H9 (cell line): ENCODE results near the gene RB1. TPM values are rescaled to one million over a fixed set of nuclear protein-coding genes. Genes with fewer than 3 reads are reported as not detected.

Experiments used
- DNase-seq: peaks from one replicate; pipeline ENCODE4 v3.0.0-alpha.2; 2017
- H2AFZ ChIP-seq: one replicate; pipeline ENCODE4 v1.6.1; 2013; ENCODE audit warnings: mild to moderate bottlenecking, low read length, control low read depth, moderate library complexity
- H2AK5ac ChIP-seq: 2 replicates; pipeline ENCODE4 v1.6.1; 2013; ENCODE audit warnings: low read length, control low read depth, mixed read lengths; ENCODE audit not compliant: insufficient read length
- H2BK120ac ChIP-seq: one replicate; pipeline ENCODE4 v1.6.1; 2013; ENCODE audit warnings: low read depth, mild to moderate bottlenecking, low read length, control low read depth, inconsistent platforms; ENCODE audit not compliant: poor library complexity, severe bottlenecking
- H2BK12ac ChIP-seq: 2 replicates; pipeline ENCODE4 v1.6.1; 2013; ENCODE audit warnings: low read length, control low read depth, mixed read lengths, low read depth; ENCODE audit not compliant: insufficient read length
- H2BK15ac ChIP-seq: 2 replicates; pipeline ENCODE4 v1.6.1; 2013; ENCODE audit warnings: low read depth, low read length, control low read depth
- H2BK20ac ChIP-seq: one replicate; pipeline ENCODE4 v1.6.1; 2013; ENCODE audit warnings: low read depth, mild to moderate bottlenecking, low read length, control low read depth, inconsistent platforms; ENCODE audit not compliant: poor library complexity, severe bottlenecking
- H2BK5ac ChIP-seq: 2 replicates; pipeline ENCODE4 v1.6.1; 2013; ENCODE audit warnings: low read length, control low read depth, mixed read lengths; ENCODE audit not compliant: insufficient read length
- H3K14ac ChIP-seq: 2 replicates; pipeline ENCODE4 v1.6.1; 2013; ENCODE audit warnings: low read length, control low read depth; ENCODE audit not compliant: insufficient read depth
- H3K18ac ChIP-seq: 2 replicates; pipeline ENCODE4 v1.6.1; 2013; ENCODE audit warnings: low read depth, mild to moderate bottlenecking, mixed read lengths, low read length, control low read depth; ENCODE audit not compliant: insufficient read length
- H3K23ac ChIP-seq: 2 replicates; pipeline ENCODE4 v1.6.1; 2013; ENCODE audit warnings: low read length, control low read depth, mixed read lengths, low read depth; ENCODE audit not compliant: insufficient read length
- H3K23me2 ChIP-seq: 2 replicates; pipeline ENCODE4 v1.6.1; 2013; ENCODE audit warnings: low read depth, mild to moderate bottlenecking, mixed read lengths, low read length, control low read depth; ENCODE audit not compliant: insufficient read length, poor library complexity, severe bottlenecking
- H3K27ac ChIP-seq: 2 replicates; pipeline ENCODE4 v1.5.1; 2013; ENCODE audit warnings: low read length, control low read depth, mixed read lengths, low read depth; ENCODE audit not compliant: insufficient read length
- H3K27me3 ChIP-seq: 2 replicates; pipeline ENCODE4 v1.6.1; 2013; ENCODE audit warnings: low read length, control low read depth, inconsistent platforms; ENCODE audit not compliant: insufficient read depth
- H3K4ac ChIP-seq: 2 replicates; pipeline ENCODE4 v1.6.1; 2013; ENCODE audit warnings: low read depth, mild to moderate bottlenecking, control low read depth, inconsistent platforms, low read length, moderate library complexity
- H3K4me1 ChIP-seq: 2 replicates; pipeline ENCODE4 v1.6.1; 2013; ENCODE audit warnings: low read length, control low read depth, inconsistent platforms; ENCODE audit not compliant: insufficient read depth
- H3K4me2 ChIP-seq: 2 replicates; pipeline ENCODE4 v1.6.1; 2013; ENCODE audit warnings: low read length, control low read depth, mixed read lengths; ENCODE audit not compliant: insufficient read length, insufficient read depth
- H3K56ac ChIP-seq: 2 replicates; pipeline ENCODE4 v1.6.1; 2013; ENCODE audit warnings: low read depth, mild to moderate bottlenecking, mixed read lengths, low read length, control low read depth; ENCODE audit not compliant: insufficient read length
- H3K79me1 ChIP-seq: 2 replicates; pipeline ENCODE4 v1.6.1; 2013; ENCODE audit warnings: low read depth, mild to moderate bottlenecking, moderate library complexity, low read length, control low read depth, inconsistent platforms; ENCODE audit not compliant: insufficient read depth, poor library complexity, severe bottlenecking
- H3K79me2 ChIP-seq: 2 replicates; pipeline ENCODE4 v1.6.1; 2013; ENCODE audit warnings: low read length, control low read depth, inconsistent platforms; ENCODE audit not compliant: insufficient read depth
- H3K9ac ChIP-seq: 2 replicates; pipeline ENCODE4 v1.6.1; 2013; ENCODE audit warnings: low read length, control low read depth, mixed read lengths; ENCODE audit not compliant: insufficient read length; ENCODE audit errors: extremely low read depth
- H3K9me3 ChIP-seq: one replicate; pipeline ENCODE4 v1.6.1; 2013; ENCODE audit warnings: low read depth, low read length, inconsistent platforms; ENCODE audit not compliant: control insufficient read depth
- H3T11ph ChIP-seq: one replicate; pipeline ENCODE4 v1.6.1; 2013; ENCODE audit warnings: mild to moderate bottlenecking, low read length, control low read depth, inconsistent platforms
- H4K20me1 ChIP-seq: one replicate; pipeline ENCODE4 v1.6.1; 2013; ENCODE audit not compliant: control insufficient read depth, insufficient read length, insufficient read depth
- H4K5ac ChIP-seq: 2 replicates; pipeline ENCODE4 v1.6.1; 2013; ENCODE audit warnings: low read depth, mild to moderate bottlenecking, mixed read lengths, low read length, control low read depth; ENCODE audit not compliant: insufficient read length
- H4K8ac ChIP-seq: replicated peaks from 2 replicates; pipeline ENCODE4 v1.6.1; 2013; ENCODE audit warnings: low read length, control low read depth, mixed read lengths, low read depth; ENCODE audit not compliant: insufficient read length
- H4K91ac ChIP-seq: 2 replicates; pipeline ENCODE4 v1.6.1; 2013; ENCODE audit warnings: low read depth, mild to moderate bottlenecking, moderate library complexity, mixed read lengths, low read length, control low read depth; ENCODE audit not compliant: insufficient read length
- H3K27ac Mint-ChIP-seq, 3 experiments: 2 replicates in 2 of 3; 3 replicates in 1 of 3; pipeline ENCODE4 v1.8.0; 2020 to 2021; ENCODE audit warnings: mixed read lengths in 3 of 3, mild to moderate bottlenecking in 1 of 3, moderate library complexity in 1 of 3
- H3K27me3 Mint-ChIP-seq: 2 replicates; pipeline ENCODE4 v1.8.0; 2021; ENCODE audit warnings: low read depth, mild to moderate bottlenecking, moderate library complexity, mixed read lengths
- H3K36me3 Mint-ChIP-seq, 3 experiments: 2 replicates in 2 of 3; 3 replicates in 1 of 3; pipeline ENCODE4 v1.8.0; 2020 to 2021; ENCODE audit warnings: low read depth in 3 of 3, mixed read lengths in 3 of 3; ENCODE audit not compliant: insufficient read depth in 1 of 3
- H3K4me1 Mint-ChIP-seq, 2 experiments: 2 replicates each; pipeline ENCODE4 v1.8.0; 2020; ENCODE audit warnings: mixed read lengths in 2 of 2
- H3K4me3 Mint-ChIP-seq, 2 experiments: 2 replicates in 1 of 2; 3 replicates in 1 of 2; pipeline ENCODE4 v1.8.0; 2020 to 2021; ENCODE audit warnings: mild to moderate bottlenecking in 2 of 2, mixed read lengths in 2 of 2, moderate library complexity in 1 of 2
- H3K9me3 Mint-ChIP-seq, 2 experiments: 2 replicates in 1 of 2; 3 replicates in 1 of 2; pipeline ENCODE4 v1.8.0; 2020; ENCODE audit warnings: mild to moderate bottlenecking in 2 of 2, mixed read lengths in 2 of 2, moderate library complexity in 1 of 2
- WGBS: extraction: QIAGEN DNeasy Blood & Tissue Kit; methylation state at CpG from one replicate; pipeline ENCODE4 v1.1.7; 2013; ENCODE audit warnings: missing lambda C conversion rate, low lambda C conversion rate, mixed read lengths; ENCODE audit not compliant: insufficient read length; ENCODE audit errors: extremely low coverage; 5-methylcytosine and 5-hydroxymethylcytosine counted together
- total RNA-seq: library from RNA; stranded (reverse); gene quantifications from 2 replicates; pipeline ENCODE4 v1.2.1, GENCODE V29; 2021
- TF ChIP-seq, protein P1 (sequence below): fragments of 200-600 bp; sonication (generic); conservative IDR thresholded peaks from 3 replicates; pipeline ENCODE4 v1.8.0; 2021; ENCODE audit warnings: antibody characterized with exemption, mild to moderate bottlenecking

RB1 gene
- total RNA-seq, 1 experiment from 2014 or later, result 20.5 TPM

DNA sequence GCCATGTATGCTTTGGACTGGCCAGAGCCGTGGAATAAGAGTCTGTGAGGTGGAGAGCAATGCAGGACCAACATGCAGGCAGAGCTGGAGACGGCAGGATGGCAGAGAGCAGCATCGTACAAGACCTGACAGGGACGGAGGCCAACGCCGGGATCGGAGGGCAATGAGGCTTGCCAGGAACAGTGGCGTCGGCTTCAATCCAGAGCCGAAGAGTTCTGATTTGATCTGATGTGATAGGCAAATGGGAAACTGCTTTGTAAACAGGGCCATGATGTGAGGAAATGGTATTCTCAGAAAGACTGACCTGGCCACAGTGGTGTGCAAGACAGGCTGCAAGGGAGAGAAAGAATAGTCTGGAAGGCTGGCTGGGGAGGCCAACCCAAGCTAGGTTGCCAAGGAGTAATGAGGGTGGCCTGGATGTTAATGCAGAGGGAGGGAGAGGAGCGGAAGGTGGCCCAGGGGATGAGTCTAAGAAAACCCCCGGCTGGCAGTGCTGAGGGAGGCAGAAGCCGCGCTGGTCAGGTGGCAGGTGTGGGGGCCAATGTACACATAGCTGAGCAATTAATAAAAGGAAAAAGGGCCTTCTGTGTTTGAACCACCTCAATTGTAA is 202.6 kb downstream of the RB1 start:
- H3K4ac ChIP-seq, result no peak overlapping the region
- no peak overlapping the region for H3K27ac ChIP-seq
- no peaks in the 10 kb centered on the region for H4K20me1 ChIP-seq
- H3K18ac ChIP-seq, result no peak overlapping the region
- no peak overlapping the region for H4K8ac ChIP-seq
- no peak overlapping the region for H2AFZ ChIP-seq
- Mint-ChIP-seq H3K4me1 (peaks cover 12 to 14% of the 10 kb centered on the region in 2 experiments), H3K27me3 (no peaks in the 10 kb centered on the region), H3K27ac (peak overlapping the region; percentile 33 to 76 (median 49); a peak in 5 of 7 replicates), H3K9me3 (no peaks in the 10 kb centered on the region), H3K36me3 (peaks cover 0 to 6% (median 0%) of the 10 kb centered on the region in 3 experiments; a peak in 2 of 7 replicates), H3K4me3 (no peak overlapping the region)
- TF ChIP-seq, protein P1, sequence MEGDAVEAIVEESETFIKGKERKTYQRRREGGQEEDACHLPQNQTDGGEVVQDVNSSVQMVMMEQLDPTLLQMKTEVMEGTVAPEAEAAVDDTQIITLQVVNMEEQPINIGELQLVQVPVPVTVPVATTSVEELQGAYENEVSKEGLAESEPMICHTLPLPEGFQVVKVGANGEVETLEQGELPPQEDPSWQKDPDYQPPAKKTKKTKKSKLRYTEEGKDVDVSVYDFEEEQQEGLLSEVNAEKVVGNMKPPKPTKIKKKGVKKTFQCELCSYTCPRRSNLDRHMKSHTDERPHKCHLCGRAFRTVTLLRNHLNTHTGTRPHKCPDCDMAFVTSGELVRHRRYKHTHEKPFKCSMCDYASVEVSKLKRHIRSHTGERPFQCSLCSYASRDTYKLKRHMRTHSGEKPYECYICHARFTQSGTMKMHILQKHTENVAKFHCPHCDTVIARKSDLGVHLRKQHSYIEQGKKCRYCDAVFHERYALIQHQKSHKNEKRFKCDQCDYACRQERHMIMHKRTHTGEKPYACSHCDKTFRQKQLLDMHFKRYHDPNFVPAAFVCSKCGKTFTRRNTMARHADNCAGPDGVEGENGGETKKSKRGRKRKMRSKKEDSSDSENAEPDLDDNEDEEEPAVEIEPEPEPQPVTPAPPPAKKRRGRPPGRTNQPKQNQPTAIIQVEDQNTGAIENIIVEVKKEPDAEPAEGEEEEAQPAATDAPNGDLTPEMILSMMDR, result no peak
- no peak overlapping the region for H2AK5ac ChIP-seq
- no peak overlapping the region for H3K56ac ChIP-seq
- H2BK15ac ChIP-seq, result no peak overlapping the region
- peak overlapping the region; percentile 14 for H2BK20ac ChIP-seq
- no peak overlapping the region for H3T11ph ChIP-seq
- no CpG with 5 or more reads among the region's 14 CpGs for WGBS
- no peak overlapping the region for H3K9ac ChIP-seq
- H3K23me2 ChIP-seq, result no peaks in the 10 kb centered on the region
- no peak overlapping the region for H2BK5ac ChIP-seq
- no peak for DNase-seq
- no peak overlapping the region for H2BK120ac ChIP-seq
- no peaks in the 10 kb centered on the region for H3K79me2 ChIP-seq
- no peaks in the 10 kb centered on the region for H3K79me1 ChIP-seq
- no peaks in the 10 kb centered on the region for H3K9me3 ChIP-seq
- H4K91ac ChIP-seq, result no peak overlapping the region
- no peak overlapping the region for H3K23ac ChIP-seq
- no peak overlapping the region for H2BK12ac ChIP-seq
- no peaks in the 10 kb centered on the region for H3K27me3 ChIP-seq
- peaks cover 2% of the 10 kb centered on the region; the same call in 1 of the 2 replicates for H3K4me1 ChIP-seq
- no peak overlapping the region for H3K14ac ChIP-seq
- no peak overlapping the region for H4K5ac ChIP-seq
- H3K4me2 ChIP-seq, result no peak overlapping the region
